H1 (cell line): ENCODE data around the gene IL18R1. TPM values are rescaled to one million over a fixed set of nuclear protein-coding genes. Genes with fewer than 3 reads are reported as not detected.

Experiments used
- HDAC6 ChIP-seq: IDR thresholded peaks from one replicate; pipeline ENCODE4 v1.7.1; 2012; ENCODE audit warnings: low read depth, mild to moderate bottlenecking, inconsistent platforms, low read length, moderate library complexity
- polyA plus RNA-seq, 7 experiments: library from polyadenylated mRNA; depleted of rRNA in 3 of 7; stranded (reverse) in 5 of 7; unstranded in 2 of 7; fragments of >200 nt in 5 of 7; fragments of 200-250 nt in 2 of 7; gene quantifications; 1 replicate in 5 of 7; 2 replicates in 1 of 7; 4 replicates in 1 of 7; pipeline versions ENCODE4 v1.2.1 to v1.2.3, GENCODE V29; 2011 to 2013; ENCODE audit warnings: missing spikeins in 2 of 7, mixed read lengths in 2 of 7
- total RNA-seq: library from RNA; stranded (reverse); fragmentation: NEBNext Ultra II Directional; extraction: Animal tissue kit (Norgen Biotek cat#: 25700); gene quantifications from 2 replicates; pipeline ENCODE4 v1.2.1, GENCODE V29; 2021

The IL18R1 gene
- total and polyA plus RNA-seq, 2 of the 8 experiments (the other 6 are each of a cell fraction or from before 2014, with no cell fraction given): 0.54 TPM; not detected in 1

GRCh38 chr2:102433973-102434654, 78.5 kb downstream of the IL18R1 start (continued):
- no peak for TF ChIP-seq HDAC6
